Trophoblast cell (in vitro differentiated cells and primary cell): ENCODE measurements around the gene HIVEP1.

Experiments used
- DNase-seq, 2 donors: peaks; one replicate each; pipeline ENCODE4 v3.0.0-alpha.2; 2016
- H2AFZ ChIP-seq: 2 replicates; pipeline ENCODE4 v1.6.1; 2013; ENCODE audit warnings: low read length, moderate library complexity, mild to moderate bottlenecking; ENCODE audit not compliant: insufficient read depth, poor library complexity
- H2AK5ac ChIP-seq: 2 replicates; pipeline ENCODE4 v1.6.1; 2013; ENCODE audit warnings: mild to moderate bottlenecking, low read length
- H2BK120ac ChIP-seq: 2 replicates; pipeline ENCODE4 v1.6.1; 2013; ENCODE audit warnings: low read length, mild to moderate bottlenecking, moderate library complexity; ENCODE audit not compliant: insufficient read depth, poor library complexity
- H2BK12ac ChIP-seq: 2 replicates; pipeline ENCODE4 v1.6.1; 2013; ENCODE audit warnings: mild to moderate bottlenecking, low read length, moderate library complexity
- H2BK5ac ChIP-seq: 2 replicates; pipeline ENCODE4 v1.6.1; 2013; ENCODE audit warnings: low read length, low read depth, moderate library complexity, mild to moderate bottlenecking; ENCODE audit not compliant: poor library complexity
- H3K14ac ChIP-seq: 2 replicates; pipeline ENCODE4 v1.6.1; 2013; ENCODE audit warnings: mild to moderate bottlenecking, low read length
- H3K18ac ChIP-seq: 2 replicates; pipeline ENCODE4 v1.6.1; 2013; ENCODE audit warnings: mild to moderate bottlenecking, low read length
- H3K23ac ChIP-seq: 2 replicates; pipeline ENCODE4 v1.6.1; 2013; ENCODE audit warnings: low read length
- H3K27ac ChIP-seq: 2 replicates; pipeline ENCODE4 v1.5.1; 2013; ENCODE audit warnings: low read depth, mild to moderate bottlenecking, inconsistent platforms, low read length, moderate library complexity
- H3K27me3 ChIP-seq: 2 replicates; pipeline ENCODE4 v1.6.1; 2013; ENCODE audit warnings: inconsistent platforms, mild to moderate bottlenecking, low read length, moderate library complexity; ENCODE audit not compliant: insufficient read depth
- H3K36me3 ChIP-seq, 2 experiments: 1 replicate in 1 of 2; 2 replicates in 1 of 2; pipeline ENCODE4 v1.6.1; 2013; ENCODE audit warnings: low read length in 2 of 2, mild to moderate bottlenecking in 2 of 2, moderate library complexity in 1 of 2; ENCODE audit not compliant: insufficient read depth in 2 of 2, control insufficient read depth in 1 of 2
- H3K4ac ChIP-seq: 2 replicates; pipeline ENCODE4 v1.6.1; 2013; ENCODE audit warnings: low read depth, mild to moderate bottlenecking, low read length, moderate library complexity
- H3K4me1 ChIP-seq, 2 experiments: 1 replicate in 1 of 2; 2 replicates in 1 of 2; pipeline ENCODE4 v1.6.1; 2013; ENCODE audit warnings: low read length in 2 of 2, mild to moderate bottlenecking in 2 of 2, moderate library complexity in 1 of 2; ENCODE audit not compliant: insufficient read depth in 2 of 2, control insufficient read depth in 1 of 2
- H3K4me2 ChIP-seq: 2 replicates; pipeline ENCODE4 v1.6.1; 2013; ENCODE audit warnings: inconsistent platforms, mild to moderate bottlenecking, low read length, moderate library complexity
- H3K4me3 ChIP-seq: 2 replicates; pipeline ENCODE4 v1.5.1; 2013; ENCODE audit warnings: mild to moderate bottlenecking, low read depth, low read length, inconsistent platforms
- H3K79me1 ChIP-seq: one replicate; pipeline ENCODE4 v1.6.1; 2013; ENCODE audit warnings: low read length
- H3K79me2 ChIP-seq: 2 replicates; pipeline ENCODE4 v1.6.1; 2013; ENCODE audit warnings: low read length, mild to moderate bottlenecking; ENCODE audit not compliant: control insufficient read depth, insufficient read depth, poor library complexity
- H3K9ac ChIP-seq: 2 replicates; pipeline ENCODE4 v1.6.1; 2013; ENCODE audit warnings: mild to moderate bottlenecking, low read length
- H3K9me3 ChIP-seq: 2 replicates; pipeline ENCODE4 v1.6.1; 2013; ENCODE audit warnings: low read depth, mild to moderate bottlenecking, control low read depth, inconsistent platforms, low read length; ENCODE audit not compliant: insufficient read depth
- H4K12ac ChIP-seq: 2 replicates; pipeline ENCODE4 v1.6.1; 2013; ENCODE audit warnings: low read depth, mild to moderate bottlenecking, low read length, moderate library complexity
- H4K8ac ChIP-seq: 2 replicates; pipeline ENCODE4 v1.6.1; 2013; ENCODE audit warnings: low read depth, mild to moderate bottlenecking, low read length, moderate library complexity
- H4K91ac ChIP-seq: one replicate; pipeline ENCODE4 v1.6.1; 2013; ENCODE audit warnings: low read depth, mild to moderate bottlenecking, low read length, moderate library complexity
- WGBS: extraction: QIAGEN DNeasy Blood & Tissue Kit; methylation state at CpG from one replicate; pipeline ENCODE4 v1.1.7; 2013; ENCODE audit warnings: missing lambda C conversion rate; ENCODE audit not compliant: insufficient read length, insufficient coverage; ENCODE audit errors: extremely low coverage; 5-methylcytosine and 5-hydroxymethylcytosine counted together

Gene HIVEP1

DNA sequence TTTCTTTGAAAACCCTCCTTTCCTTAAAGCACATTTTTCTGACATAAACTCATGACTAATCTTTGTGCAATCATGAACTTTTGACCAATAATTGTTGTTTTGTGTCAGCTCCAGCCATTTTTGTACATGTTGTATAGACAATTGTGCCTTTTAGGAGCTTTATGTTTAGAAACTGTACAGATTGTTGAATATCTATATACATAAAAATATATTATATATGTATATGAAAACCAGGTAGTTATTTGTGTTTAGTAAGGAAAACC lies 152.3 kb downstream of the HIVEP1 start:
- Histone ChIP-seq H2AK5ac (no peak overlapping the region), H3K79me1 (peaks cover 3% of the 10 kb centered on the region), H3K36me3 (peaks cover 16 to 19% of the 10 kb centered on the region in 2 experiments), H4K8ac (no peak overlapping the region), H3K4me1 (peaks cover 8 to 13% of the 10 kb centered on the region in 2 experiments), H3K27ac (no peak overlapping the region), H3K4me3 (no peak overlapping the region), H3K4ac (no peak overlapping the region), H3K79me2 (no peaks in the 10 kb centered on the region), H3K9ac (no peak overlapping the region), H3K14ac (no peak overlapping the region), H2BK120ac (no peak overlapping the region), H2AFZ (no peak overlapping the region), H3K23ac (no peak overlapping the region), H3K27me3 (no peaks in the 10 kb centered on the region), H2BK12ac (no peak overlapping the region), H4K91ac (no peak overlapping the region), H3K4me2 (no peak overlapping the region), H4K12ac (no peak overlapping the region), H3K9me3 (no peaks in the 10 kb centered on the region), H3K18ac (no peak overlapping the region), H2BK5ac (no peak overlapping the region)
- DNase-seq: no peak

DNA sequence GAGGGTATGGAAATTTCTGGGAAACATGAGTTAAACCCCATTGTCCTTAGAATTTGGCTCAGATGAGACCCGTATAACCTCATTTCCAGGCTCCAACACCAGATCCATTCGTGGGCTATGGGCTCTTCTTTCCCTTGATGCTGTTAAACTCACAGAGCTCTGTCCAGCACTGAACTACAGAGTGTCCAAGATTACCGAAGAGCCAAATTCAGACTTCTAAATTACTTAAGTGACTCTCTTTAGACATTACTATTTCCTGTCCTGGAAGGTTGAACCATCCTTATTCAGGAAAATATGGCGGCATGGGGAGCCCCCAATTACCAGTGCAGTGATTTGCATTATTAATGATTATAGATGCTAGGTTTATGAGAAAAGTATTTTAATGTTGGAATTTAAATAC lies 153.2 kb downstream of the HIVEP1 start:
- no peak overlapping the region for H4K8ac ChIP-seq
- no peak overlapping the region for H3K23ac ChIP-seq
- H3K79me1 ChIP-seq: peaks cover 3% of the 10 kb centered on the region
- no peaks in the 10 kb centered on the region for H3K27me3 ChIP-seq
- H3K18ac ChIP-seq: no peak overlapping the region
- H3K4me3 ChIP-seq: no peak overlapping the region
- H3K4me2 ChIP-seq: no peak overlapping the region
- H3K79me2 ChIP-seq: no peaks in the 10 kb centered on the region
- no peaks in the 10 kb centered on the region for H3K9me3 ChIP-seq
- no peak overlapping the region for H3K9ac ChIP-seq
- H2BK12ac ChIP-seq: no peak overlapping the region
- H2AFZ ChIP-seq: no peak overlapping the region
- H2BK120ac ChIP-seq: no peak overlapping the region
- DNase-seq: no peak
- peaks cover 8 to 13% of the 10 kb centered on the region in 2 experiments for H3K4me1 ChIP-seq
- no CpG with 5 or more reads among the region's 4 CpGs for WGBS
- H4K91ac ChIP-seq: peak overlapping the region; percentile 28
- H4K12ac ChIP-seq: no peak overlapping the region
- H3K14ac ChIP-seq: no peak overlapping the region
- no peak overlapping the region for H2BK5ac ChIP-seq
- no peak overlapping the region for H3K27ac ChIP-seq
- no peak overlapping the region for H2AK5ac ChIP-seq
- H3K36me3 ChIP-seq: peaks cover 16 to 19% of the 10 kb centered on the region in 2 experiments
- H3K4ac ChIP-seq: no peak overlapping the region

DNA sequence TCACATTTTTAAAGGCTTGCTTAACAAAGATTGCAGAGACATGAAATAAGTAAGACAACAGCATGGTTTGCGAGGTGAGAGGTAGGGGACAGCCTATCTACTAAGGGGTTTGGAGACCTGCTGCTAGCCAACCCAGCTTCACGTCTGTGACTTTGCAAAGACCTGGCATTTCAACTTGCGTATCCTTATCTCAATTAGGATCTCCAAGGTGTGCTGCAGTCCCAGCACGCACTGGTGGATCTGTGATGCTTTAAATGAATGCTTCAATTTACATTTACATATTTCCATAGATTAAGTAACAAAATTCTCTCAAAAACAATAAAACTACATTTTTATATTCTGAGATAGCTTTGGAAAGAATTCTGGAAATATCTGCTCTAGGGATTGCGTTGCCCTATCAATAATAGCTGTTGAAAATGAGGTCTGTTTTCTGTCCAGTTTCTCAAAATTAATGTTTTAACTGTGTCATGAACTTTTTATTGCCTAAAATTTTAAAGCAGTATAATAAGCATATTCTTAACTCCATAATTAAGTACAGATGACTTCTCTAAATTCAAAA lies 153.7 kb downstream of the HIVEP1 start:
- Histone ChIP-seq H2AK5ac (no peak overlapping the region), H3K4me3 (no peak overlapping the region), H4K12ac (no peak overlapping the region), H3K27ac (no peak overlapping the region), H3K27me3 (no peaks in the 10 kb centered on the region), H3K4me1 (peaks cover 8 to 13% of the 10 kb centered on the region in 2 experiments), H3K23ac (no peak overlapping the region), H3K18ac (no peak overlapping the region), H2BK120ac (no peak overlapping the region), H3K9ac (no peak overlapping the region), H3K9me3 (no peaks in the 10 kb centered on the region), H2BK5ac (no peak overlapping the region), H3K4me2 (no peak overlapping the region), H4K91ac (no peak overlapping the region), H4K8ac (no peak overlapping the region), H3K36me3 (peaks cover 16 to 19% of the 10 kb centered on the region in 2 experiments), H2AFZ (no peak overlapping the region), H2BK12ac (no peak overlapping the region), H3K4ac (no peak overlapping the region), H3K79me1 (peaks cover 3% of the 10 kb centered on the region), H3K79me2 (no peaks in the 10 kb centered on the region), H3K14ac (no peak overlapping the region)
- WGBS: no CpG with 5 or more reads among the region's 5 CpGs
- no peak for DNase-seq

DNA sequence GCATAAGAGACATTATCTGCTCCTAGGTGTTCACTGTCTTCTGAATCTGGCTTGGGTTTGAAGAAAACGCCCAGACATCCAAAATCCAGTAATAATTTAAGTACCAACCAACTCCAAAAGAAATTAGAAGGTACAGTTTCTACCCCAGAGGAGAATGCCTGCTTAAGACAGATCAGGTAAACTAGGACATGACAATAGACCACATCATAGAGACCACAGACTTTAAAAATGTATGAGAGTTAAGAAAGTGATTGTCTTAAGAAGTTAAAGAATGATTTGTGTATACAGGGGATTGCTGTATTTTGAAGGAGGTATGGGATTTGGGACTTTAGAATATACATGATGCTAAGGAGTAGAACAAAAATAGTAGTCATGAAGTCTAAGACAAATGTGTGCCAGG lies 157.3 kb downstream of the HIVEP1 start:
- Histone ChIP-seq H2AFZ (no peak overlapping the region), H3K23ac (no peak overlapping the region), H3K9ac (no peak overlapping the region), H2BK120ac (no peak overlapping the region), H3K4me1 (peaks cover 0 to 3% of the 10 kb centered on the region in 2 experiments), H3K79me1 (no peaks in the 10 kb centered on the region), H3K27me3 (no peaks in the 10 kb centered on the region), H3K4me2 (no peak overlapping the region), H4K8ac (no peak overlapping the region), H2AK5ac (no peak overlapping the region), H2BK5ac (no peak overlapping the region), H3K9me3 (no peaks in the 10 kb centered on the region), H3K4me3 (no peak overlapping the region), H3K4ac (no peak overlapping the region), H4K91ac (no peak overlapping the region), H3K36me3 (no peaks in the 10 kb centered on the region), H3K14ac (no peak overlapping the region), H2BK12ac (no peak overlapping the region), H4K12ac (no peak overlapping the region), H3K18ac (no peak overlapping the region), H3K79me2 (no peaks in the 10 kb centered on the region), H3K27ac (no peak overlapping the region)
- WGBS: no CpG with 5 or more reads among the region's 1 CpG
- DNase-seq: no peak
